ENCODE measurements around the gene TMEM135. TPM values are rescaled to one million over a fixed set of nuclear protein-coding genes. Genes with fewer than 3 reads are reported as not detected.

The TMEM135 gene
- total and polyA plus RNA-seq, 2 donors from 2014 or later, result 12.0 to 24.6 TPM

- no peak for TF ChIP-seq CTCF (IDR thresholded peaks at IDR 0.05; ENCODE audit: borderline replicate concordance, extremely low read depth, insufficient read depth)
These were observed 104.3 kb downstream of the TMEM135 start for GRCh38 chr11:87141980-87142514.

GRCh38 chr11:87142594-87142993 lies 104.9 kb downstream of the TMEM135 start:
- H3K4me3 ChIP-seq (ENCODE audit: low read length in 3 of 3), result no peak overlapping the region
- H3K36me3 ChIP-seq (ENCODE audit: control insufficient read depth in 2 of 3, insufficient read depth in 3 of 3, low read length in 3 of 3), result no peaks in the 10 kb centered on the region
- no peak overlapping the region for H3K9ac ChIP-seq (ENCODE audit: low read length in 3 of 3)
- H3K9me3 ChIP-seq (ENCODE audit: control insufficient read depth in 2 of 3, insufficient read depth in 1 of 3, low read length in 3 of 3), result peaks cover 0 to 5% (median 0%) of the 10 kb centered on the region in 3 donors
- no peak for TF ChIP-seq CTCF (IDR thresholded peaks at IDR 0.05; ENCODE audit: borderline replicate concordance, extremely low read depth, insufficient read depth)
- intact Hi-C loops (cut with DNase I), result no loop called here
- no peaks in the 10 kb centered on the region for H3K27me3 ChIP-seq (ENCODE audit: control insufficient read depth, insufficient read depth, low read length)
- DNase-seq (no peak), FAIRE-seq (no peak)
- H3K27ac ChIP-seq (ENCODE audit: low read depth in 2 of 2, low read length in 2 of 2), result no peak overlapping the region
- H3K4me1 ChIP-seq (ENCODE audit: control insufficient read depth in 2 of 3, insufficient read depth in 2 of 3, low read depth in 1 of 3, low read length in 3 of 3), result no peaks in the 10 kb centered on the region

More at GRCh38 chr11:87141980-87142514, 104.3 kb downstream of the TMEM135 start:
- no peak overlapping the region for H3K9ac ChIP-seq (ENCODE audit: low read length in 3 of 3)
- H3K4me1 ChIP-seq (ENCODE audit: control insufficient read depth in 2 of 3, insufficient read depth in 2 of 3, low read depth in 1 of 3, low read length in 3 of 3), result no peaks in the 10 kb centered on the region
- FAIRE-seq (no peak), DNase-seq (no peak)
- H3K9me3 ChIP-seq (ENCODE audit: control insufficient read depth in 2 of 3, insufficient read depth in 1 of 3, low read length in 3 of 3), result peaks cover 0 to 5% (median 0%) of the 10 kb centered on the region in 3 donors
- intact Hi-C loops (cut with DNase I), result no loop called here
- H3K27ac ChIP-seq (ENCODE audit: low read depth in 2 of 2, low read length in 2 of 2), result no peak overlapping the region
- no peaks in the 10 kb centered on the region for H3K27me3 ChIP-seq (ENCODE audit: control insufficient read depth, insufficient read depth, low read length)
- no peaks in the 10 kb centered on the region for H3K36me3 ChIP-seq (ENCODE audit: control insufficient read depth in 2 of 3, insufficient read depth in 3 of 3, low read length in 3 of 3)
- no peak overlapping the region for H3K4me3 ChIP-seq (ENCODE audit: low read length in 3 of 3)

- intact Hi-C loops (cut with DNase I), result no loop called here
- Histone ChIP-seq H3K36me3 (ENCODE audit: control insufficient read depth in 2 of 3, insufficient read depth in 3 of 3, low read length in 3 of 3) (no peaks in the 10 kb centered on the region), H3K27ac (ENCODE audit: low read depth in 2 of 2, low read length in 2 of 2) (no peak overlapping the region), H3K9ac (ENCODE audit: low read length in 3 of 3) (no peak overlapping the region), H3K4me3 (ENCODE audit: low read length in 3 of 3) (no peak overlapping the region), H3K4me1 (ENCODE audit: control insufficient read depth in 2 of 3, insufficient read depth in 2 of 3, low read depth in 1 of 3, low read length in 3 of 3) (no peaks in the 10 kb centered on the region), H3K27me3 (ENCODE audit: control insufficient read depth, insufficient read depth, low read length) (no peaks in the 10 kb centered on the region), H3K9me3 (ENCODE audit: control insufficient read depth in 2 of 3, insufficient read depth in 1 of 3, low read length in 3 of 3) (peaks cover 0 to 5% (median 0%) of the 10 kb centered on the region in 3 donors)
- FAIRE-seq (no peak), DNase-seq (no peak)
- no peak for TF ChIP-seq CTCF (IDR thresholded peaks at IDR 0.05; ENCODE audit: borderline replicate concordance, extremely low read depth, insufficient read depth)
These were observed 105.9 kb downstream of the TMEM135 start for GRCh38 chr11:87143641-87144040.

GRCh38 chr11:87144252-87144651 lies 106.5 kb downstream of the TMEM135 start:
- no peak for TF ChIP-seq CTCF (IDR thresholded peaks at IDR 0.05; ENCODE audit: borderline replicate concordance, extremely low read depth, insufficient read depth)

More at GRCh38 chr11:87144252-87144651, 106.5 kb downstream of the TMEM135 start:
- H3K4me1 ChIP-seq (ENCODE audit: control insufficient read depth in 2 of 3, insufficient read depth in 2 of 3, low read depth in 1 of 3, low read length in 3 of 3), result no peaks in the 10 kb centered on the region
- H3K27ac ChIP-seq (ENCODE audit: low read depth in 2 of 2, low read length in 2 of 2), result no peak overlapping the region
- intact Hi-C loops (cut with DNase I), result no loop called here
- H3K27me3 ChIP-seq (ENCODE audit: control insufficient read depth, insufficient read depth, low read length), result no peaks in the 10 kb centered on the region
- H3K36me3 ChIP-seq (ENCODE audit: control insufficient read depth in 2 of 3, insufficient read depth in 3 of 3, low read length in 3 of 3), result no peaks in the 10 kb centered on the region
- no peak overlapping the region for H3K9ac ChIP-seq (ENCODE audit: low read length in 3 of 3)
- peaks cover 0 to 4% (median 0%) of the 10 kb centered on the region in 3 donors for H3K9me3 ChIP-seq (ENCODE audit: control insufficient read depth in 2 of 3, insufficient read depth in 1 of 3, low read length in 3 of 3)
- no peak overlapping the region for H3K4me3 ChIP-seq (ENCODE audit: low read length in 3 of 3)
- FAIRE-seq, result no peak
- DNase-seq, result no peak

All from kidney (tissue), 14 donors.